ENCODE results near the gene SLC4A9. TPM values are rescaled to one million over a fixed set of nuclear protein-coding genes. Genes with fewer than 3 reads are reported as not detected.

The SLC4A9 gene
- total RNA-seq, 2 experiments from 2014 or later: 0.07 to 0.35 TPM

- H3K4me3 Mint-ChIP-seq: no peak overlapping the region
- CTCF ChIA-PET: interaction anchor here (0.7 to 5.8 kb wide), 3 partner anchors 16 to 353 kb away, joined by 4 to 49 read pairs (median 7); no protein-coding TSS in a partner anchor
- no peaks in the 10 kb centered on the region for H3K36me3 Mint-ChIP-seq
- ATAC-seq (no peak), DNase-seq (no peak)
- H3K4me1 Mint-ChIP-seq: peaks cover 5% of the 10 kb centered on the region
- H3K27me3 Mint-ChIP-seq: no peaks in the 10 kb centered on the region
- H3K9me3 Mint-ChIP-seq (ENCODE audit: low read depth): no peaks in the 10 kb centered on the region
- H3K27ac Mint-ChIP-seq: no peak overlapping the region
Observed at GRCh38 chr5:140367256-140368013, 7.4 kb downstream of the SLC4A9 start.

DNA sequence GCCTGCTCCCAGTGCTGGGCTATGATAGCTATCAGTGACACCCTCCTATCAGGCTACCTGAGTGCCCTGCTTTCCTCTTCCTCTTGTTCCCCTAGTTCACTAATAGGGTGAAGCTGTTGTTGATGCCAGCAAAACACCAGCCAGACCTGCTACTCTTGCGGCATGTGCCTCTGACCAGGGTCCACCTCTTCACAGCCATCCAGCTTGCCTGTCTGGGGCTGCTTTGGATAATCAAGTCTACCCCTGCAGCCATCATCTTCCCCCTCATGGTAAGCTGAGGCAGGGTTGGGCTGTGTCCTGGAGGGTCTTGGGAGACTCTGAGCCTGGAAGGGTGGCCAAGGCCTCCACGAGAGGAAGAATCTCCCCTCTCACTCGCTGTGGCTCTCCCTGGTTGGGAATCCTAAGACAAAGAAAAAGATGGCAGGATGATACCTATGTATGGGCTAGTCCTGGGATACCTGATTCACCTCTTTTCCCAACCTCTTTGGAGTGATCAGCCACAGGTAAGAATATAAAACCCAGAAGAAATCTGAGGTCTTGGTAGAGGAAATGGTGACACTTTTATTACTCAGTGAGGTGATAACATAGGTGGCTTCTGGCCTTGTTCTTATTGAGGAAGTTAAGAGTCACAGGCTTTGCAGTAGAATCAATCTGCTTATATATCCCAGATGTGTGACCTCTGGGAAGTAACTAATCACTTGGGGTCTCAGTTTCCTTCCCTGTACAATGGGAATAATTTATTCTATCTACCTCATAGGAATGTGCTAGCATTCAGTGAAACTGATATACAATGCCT is 11.6 kb downstream of the SLC4A9 start:
- CTCF ChIA-PET: interaction anchor here (1.0 to 3.9 kb wide), 17 partner anchors 8 to 340 kb away, joined by 3 to 34 read pairs (median 6); partner anchors contain the start of gene SRA1
- Mint-ChIP-seq H3K27ac (no peak overlapping the region), H3K4me1 (peaks cover 5% of the 10 kb centered on the region), H3K36me3 (no peaks in the 10 kb centered on the region), H3K27me3 (no peaks in the 10 kb centered on the region), H3K4me3 (no peak overlapping the region), H3K9me3 (ENCODE audit: low read depth) (no peaks in the 10 kb centered on the region)
- no peak for ATAC-seq
- no peak for DNase-seq

DNA sequence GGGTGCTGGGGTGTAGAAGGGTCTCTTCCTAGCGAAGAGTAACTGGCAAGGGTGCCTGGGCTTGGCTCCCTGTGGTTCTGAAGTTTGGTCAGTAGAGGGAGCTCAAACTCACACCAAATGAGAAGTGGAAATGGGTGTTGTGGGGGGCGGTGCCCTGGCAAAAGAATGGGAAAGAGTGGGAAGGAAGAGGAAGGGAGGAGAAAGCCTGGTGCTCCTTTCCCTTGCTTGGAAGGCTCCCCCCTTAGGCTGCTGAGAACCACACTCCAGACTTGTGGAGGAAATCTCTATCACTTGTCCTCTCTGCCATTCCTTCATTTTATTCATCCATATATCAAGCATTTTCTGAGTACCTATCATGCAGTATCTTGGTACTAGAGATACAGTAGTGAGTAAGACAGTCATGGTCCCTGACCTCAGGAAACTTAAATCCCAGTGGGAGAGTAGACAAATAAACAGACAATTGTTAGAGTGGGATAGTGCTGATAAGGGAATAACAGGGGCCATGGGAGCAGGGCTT is 13.0 kb downstream of the SLC4A9 start:
- Mint-ChIP-seq H3K27me3 (no peaks in the 10 kb centered on the region), H3K36me3 (no peaks in the 10 kb centered on the region), H3K4me3 (no peak overlapping the region), H3K27ac (no peak overlapping the region), H3K4me1 (peaks cover 5% of the 10 kb centered on the region), H3K9me3 (ENCODE audit: low read depth) (no peaks in the 10 kb centered on the region)
- CTCF ChIA-PET: interaction anchor here (0.7 to 3.9 kb wide), 48 partner anchors 9 to 353 kb away, joined by 3 to 34 read pairs (median 4); partner anchors contain the start of genes ANKHD1, CD14, EIF4EBP3 and HARS1
- peak; percentile 68 for ATAC-seq
- peak; percentile 58 for DNase-seq

DNA sequence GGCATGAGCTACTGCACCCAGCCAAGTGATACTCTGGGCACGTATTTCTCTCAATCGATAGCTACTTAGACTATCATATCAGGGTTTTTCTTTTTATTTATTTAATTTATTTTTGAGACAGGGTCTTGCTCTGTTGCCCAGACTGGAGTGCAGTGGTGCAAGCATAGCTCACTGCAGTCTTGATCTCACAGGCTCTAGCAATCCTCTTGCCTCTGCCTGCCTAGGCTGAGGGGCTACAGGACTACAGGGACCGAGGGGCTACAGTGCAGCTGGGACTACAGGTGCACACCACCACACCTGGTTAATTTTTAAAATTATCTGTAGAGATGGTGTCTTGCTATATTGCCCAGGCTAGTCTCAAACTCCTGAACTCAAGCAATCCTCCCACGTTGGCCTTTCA is 21.4 kb downstream of the SLC4A9 start:
- CTCF ChIA-PET: interaction anchor here (1.1 to 2.5 kb wide), 2 partner anchors 8 to 18 kb away, joined by 4 to 15 read pairs; no protein-coding TSS in a partner anchor
- DNase-seq: no peak
- H3K9me3 Mint-ChIP-seq (ENCODE audit: low read depth): no peaks in the 10 kb centered on the region
- no peak overlapping the region for H3K27ac Mint-ChIP-seq
- no peaks in the 10 kb centered on the region for H3K27me3 Mint-ChIP-seq
- H3K4me1 Mint-ChIP-seq: peaks cover 6% of the 10 kb centered on the region
- no peak overlapping the region for H3K4me3 Mint-ChIP-seq
- no peaks in the 10 kb centered on the region for H3K36me3 Mint-ChIP-seq
- no peak for ATAC-seq

DNA sequence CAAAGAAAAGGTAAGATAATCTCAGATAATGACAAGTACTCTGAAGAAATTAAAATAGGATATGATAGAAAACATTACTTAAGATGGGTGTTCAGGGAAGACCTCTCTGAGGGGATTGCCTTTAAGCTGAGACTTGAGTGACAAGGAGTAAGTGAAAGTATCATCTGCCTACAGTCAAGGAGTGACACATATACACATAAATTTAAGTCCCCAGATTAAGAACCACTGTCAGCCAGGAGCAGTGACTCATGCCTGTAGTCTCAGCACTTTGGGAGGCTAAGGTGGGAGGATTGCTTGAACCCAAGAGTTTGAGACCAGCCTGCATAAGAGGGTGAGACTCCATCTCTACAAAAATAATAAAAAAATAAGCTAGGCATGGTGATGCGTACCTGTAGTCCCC is 22.0 kb downstream of the SLC4A9 start:
- Mint-ChIP-seq H3K27me3 (no peaks in the 10 kb centered on the region), H3K9me3 (ENCODE audit: low read depth) (no peaks in the 10 kb centered on the region), H3K4me1 (peaks cover 6% of the 10 kb centered on the region), H3K27ac (no peak overlapping the region), H3K4me3 (no peak overlapping the region), H3K36me3 (no peaks in the 10 kb centered on the region)
- no peak for DNase-seq
- CTCF ChIA-PET: interaction anchor here (0.9 to 2.5 kb wide), 3 partner anchors 9 to 19 kb away, joined by 3 to 15 read pairs (median 4); no protein-coding TSS in a partner anchor
- ATAC-seq: peak; percentile 27

DNA sequence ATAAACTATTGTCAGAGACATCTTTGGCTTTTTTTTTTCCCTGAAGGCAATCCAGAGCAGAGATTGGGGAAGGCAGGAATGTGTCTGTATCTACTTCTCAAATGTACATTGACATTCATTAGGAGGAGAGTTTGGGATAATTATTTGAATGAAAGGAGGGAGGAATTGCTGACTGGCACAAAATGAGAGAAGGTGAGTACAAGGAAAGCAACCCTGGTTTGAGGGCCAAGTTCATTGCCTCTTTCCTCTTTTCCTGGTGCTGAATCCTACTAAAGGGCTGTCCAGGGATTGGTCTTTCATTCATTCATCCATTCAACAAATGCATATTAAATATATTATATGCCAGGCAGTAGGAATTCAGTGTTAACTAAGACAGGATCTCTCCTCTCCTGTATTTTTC is 22.9 kb downstream of the SLC4A9 start:
- Mint-ChIP-seq H3K27ac (no peak overlapping the region), H3K27me3 (no peaks in the 10 kb centered on the region), H3K4me1 (peaks cover 6% of the 10 kb centered on the region), H3K9me3 (ENCODE audit: low read depth) (no peaks in the 10 kb centered on the region), H3K36me3 (no peaks in the 10 kb centered on the region), H3K4me3 (no peak overlapping the region)
- ATAC-seq (no peak), DNase-seq (no peak)
- CTCF ChIA-PET: interaction anchor here (0.9 to 2.5 kb wide), 2 partner anchors 10 to 19 kb away, joined by 3 to 15 read pairs; no protein-coding TSS in a partner anchor

GRCh38 chr5:140383300-140383699 is 23.3 kb downstream of the SLC4A9 start:
- Mint-ChIP-seq H3K27me3 (no peaks in the 10 kb centered on the region), H3K4me3 (no peak overlapping the region), H3K36me3 (no peaks in the 10 kb centered on the region), H3K27ac (no peak overlapping the region), H3K4me1 (peaks cover 6% of the 10 kb centered on the region), H3K9me3 (ENCODE audit: low read depth) (no peaks in the 10 kb centered on the region)
- CTCF ChIA-PET: no interaction called here
- DNase-seq (no peak), ATAC-seq (no peak)

DNA sequence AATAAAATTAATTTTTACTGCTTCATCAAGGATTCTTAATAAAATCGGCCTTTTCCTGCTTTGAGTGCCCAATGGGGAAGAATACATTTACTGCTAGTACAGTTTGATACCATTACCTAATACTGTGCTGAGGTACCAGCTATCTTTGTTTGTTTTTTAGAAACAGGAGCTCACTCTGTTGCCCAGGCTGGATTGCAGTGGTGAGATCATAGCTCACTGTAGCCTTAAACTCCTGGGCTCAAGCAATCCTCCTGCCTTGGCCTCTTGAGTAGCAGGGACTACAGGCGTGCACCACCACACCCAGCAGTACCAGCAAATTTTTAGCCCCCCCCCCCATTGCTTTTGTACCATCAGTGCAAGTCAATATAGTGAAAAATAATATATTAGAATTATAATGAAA is 28.1 kb downstream of the SLC4A9 start:
- no peaks in the 10 kb centered on the region for H3K9me3 Mint-ChIP-seq (ENCODE audit: low read depth)
- H3K36me3 Mint-ChIP-seq: peaks cover 1% of the 10 kb centered on the region
- H3K4me1 Mint-ChIP-seq: peaks cover 3% of the 10 kb centered on the region
- DNase-seq: peak; percentile 5
- no peaks in the 10 kb centered on the region for H3K27me3 Mint-ChIP-seq
- no peak overlapping the region for H3K4me3 Mint-ChIP-seq
- no peak overlapping the region for H3K27ac Mint-ChIP-seq
- no peak for ATAC-seq
- CTCF ChIA-PET: interaction anchor here (0.8 to 1.9 kb wide), 4 partner anchors 15 to 145 kb away, joined by 3 to 10 read pairs (median 4); no protein-coding TSS in a partner anchor

DNA sequence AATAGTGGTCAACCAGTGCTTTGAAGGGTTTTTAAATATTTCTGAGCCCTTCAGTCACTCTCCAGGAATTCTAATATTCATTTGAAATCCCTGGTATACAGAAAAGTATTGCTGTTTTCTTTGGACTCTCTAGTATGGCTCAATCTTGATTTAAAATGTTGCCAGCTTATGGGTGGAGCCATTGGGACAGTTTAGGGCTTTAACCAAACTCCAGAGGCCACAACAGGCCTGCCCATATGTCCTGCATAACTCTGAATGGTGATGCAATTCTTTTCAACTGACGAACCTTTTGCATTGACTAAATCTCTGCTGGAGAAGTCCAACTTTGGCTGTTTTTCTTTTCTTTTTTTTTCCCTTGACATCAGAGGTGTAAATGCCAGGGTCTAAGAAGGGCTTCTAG is 31.3 kb downstream of the SLC4A9 start:
- CTCF ChIA-PET: no interaction called here
- ATAC-seq: no peak
- H3K27ac Mint-ChIP-seq: no peak overlapping the region
- no peak overlapping the region for H3K4me3 Mint-ChIP-seq
- H3K4me1 Mint-ChIP-seq: peaks cover 3% of the 10 kb centered on the region
- H3K36me3 Mint-ChIP-seq: peaks cover 1% of the 10 kb centered on the region
- DNase-seq: no peak
- H3K9me3 Mint-ChIP-seq (ENCODE audit: low read depth): no peaks in the 10 kb centered on the region
- no peaks in the 10 kb centered on the region for H3K27me3 Mint-ChIP-seq

DNA sequence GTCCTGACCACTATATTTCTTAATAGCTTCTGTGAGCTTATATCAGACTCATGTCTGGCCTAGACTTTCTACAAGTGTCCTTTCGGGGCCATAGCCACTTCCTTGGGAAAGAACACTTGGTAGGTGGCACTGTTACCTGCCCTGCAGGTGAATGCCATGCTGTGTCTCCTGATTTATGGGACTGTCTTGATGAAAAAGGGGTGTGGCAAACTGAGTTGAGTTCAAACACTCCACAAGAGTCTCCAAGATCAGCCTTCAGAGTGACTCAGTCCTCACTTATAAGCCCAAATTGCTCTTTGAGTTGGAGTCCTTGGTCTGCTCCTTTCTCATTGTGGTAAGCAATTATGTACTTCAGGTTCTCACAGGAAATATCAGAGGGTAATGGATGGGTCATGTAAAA is 31.7 kb downstream of the SLC4A9 start:
- H3K4me3 Mint-ChIP-seq: no peak overlapping the region
- no peak overlapping the region for H3K27ac Mint-ChIP-seq
- CTCF ChIA-PET: interaction anchor here (1.5 kb wide), 1 partner anchor 19 kb away, joined by 7 read pairs; no protein-coding TSS in a partner anchor
- H3K4me1 Mint-ChIP-seq: peaks cover 3% of the 10 kb centered on the region
- DNase-seq (no peak), ATAC-seq (no peak)
- H3K9me3 Mint-ChIP-seq (ENCODE audit: low read depth): no peaks in the 10 kb centered on the region
- no peaks in the 10 kb centered on the region for H3K27me3 Mint-ChIP-seq
- peaks cover 1% of the 10 kb centered on the region for H3K36me3 Mint-ChIP-seq

DNA sequence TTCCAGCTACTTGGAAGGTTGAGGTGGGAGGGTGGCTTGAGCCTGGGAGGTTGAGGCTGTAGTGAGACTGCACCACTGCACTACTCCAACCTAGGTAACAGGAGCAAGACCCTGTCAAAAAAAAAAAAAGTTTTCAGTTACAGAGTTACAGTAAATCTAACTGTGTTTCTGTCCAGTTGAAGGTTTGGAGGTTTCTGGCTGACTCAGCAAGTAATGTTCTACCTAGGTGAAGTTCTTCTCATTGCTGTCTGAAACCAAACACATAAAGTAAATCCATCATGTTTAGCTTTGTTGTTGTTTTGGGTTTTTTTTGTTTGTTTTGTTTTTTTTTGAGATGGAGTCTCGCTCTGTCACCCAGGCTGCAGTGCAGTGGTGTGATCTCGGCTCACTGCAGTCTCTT is 33.7 kb downstream of the SLC4A9 start:
- ATAC-seq (no peak), DNase-seq (no peak)
- Mint-ChIP-seq H3K27ac (no peak overlapping the region), H3K4me1 (peaks cover 3% of the 10 kb centered on the region), H3K36me3 (peaks cover 1% of the 10 kb centered on the region), H3K4me3 (no peak overlapping the region), H3K27me3 (no peaks in the 10 kb centered on the region), H3K9me3 (ENCODE audit: low read depth) (no peaks in the 10 kb centered on the region)
- CTCF ChIA-PET: interaction anchor here (0.7 kb wide), 1 partner anchor 21 kb away, joined by 3 read pairs; no protein-coding TSS in a partner anchor

DNA sequence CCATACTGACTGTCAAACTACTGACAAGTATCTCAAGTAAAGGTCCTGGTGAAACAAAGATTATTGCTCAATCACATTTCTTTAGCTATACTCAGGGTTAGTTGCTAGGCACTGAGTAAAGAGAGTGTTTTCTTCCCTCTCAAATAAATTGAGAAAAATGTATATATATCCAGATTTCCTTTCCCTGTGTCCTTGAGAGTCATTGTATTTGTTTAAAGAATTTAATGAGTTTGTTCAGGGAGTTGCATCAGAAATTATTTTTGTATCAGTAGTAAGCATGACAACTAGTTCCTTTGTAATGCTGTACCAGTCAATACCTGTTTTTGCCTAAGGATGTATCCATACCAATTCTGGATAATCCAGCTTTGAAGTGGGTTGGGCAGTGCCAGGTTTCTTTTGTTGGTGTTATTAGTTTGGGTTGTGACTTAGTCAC is 38.4 kb downstream of the SLC4A9 start:
- Mint-ChIP-seq H3K4me1 (peaks cover 19% of the 10 kb centered on the region), H3K27ac (no peak overlapping the region), H3K9me3 (ENCODE audit: low read depth) (no peaks in the 10 kb centered on the region), H3K4me3 (no peak overlapping the region), H3K27me3 (no peaks in the 10 kb centered on the region), H3K36me3 (peaks cover 2% of the 10 kb centered on the region)
- CTCF ChIA-PET: no interaction called here
- DNase-seq: no peak
- ATAC-seq: no peak

Measured in activated CD8-positive, alpha-beta memory T cell treated with anti-CD3 and anti-CD28 coated beads, Interleukin-2, amount 10 ng/mL, durations not matched to agents 7 days and 5 days (primary cell).